Panc1 (cell line): ENCODE data around the gene ROR1.

Experiments used
- CTCF ChIP-seq: fragments of 450-650 bp; IDR thresholded peaks from 2 replicates; pipeline ENCODE4 v1.5.1; 2017; ENCODE audit warnings: mild to moderate bottlenecking
- POLR2AphosphoS5 ChIP-seq: IDR thresholded peaks from 2 replicates; pipeline ENCODE4 v1.6.1; 2012; ENCODE audit warnings: mild to moderate bottlenecking, low read depth, low read length, moderate library complexity

DNA sequence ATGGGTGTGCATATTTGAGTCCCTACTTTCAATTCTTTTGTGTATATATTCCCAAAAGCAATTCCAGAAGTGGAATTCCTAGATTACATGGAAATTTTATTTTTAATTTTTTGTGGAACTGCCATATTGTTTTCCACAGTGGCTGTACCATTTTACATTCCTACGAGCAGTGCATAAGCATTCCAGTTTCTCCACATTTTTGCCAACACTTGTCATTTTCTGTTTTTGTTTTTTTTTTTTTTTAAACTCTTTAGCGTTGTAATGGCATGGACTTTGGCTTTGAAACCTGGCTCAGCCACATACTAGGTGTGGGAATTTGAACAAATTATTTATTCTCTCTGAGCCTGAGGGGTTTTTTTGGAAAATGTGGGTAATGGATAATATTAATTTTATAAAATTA lies 215.1 kb downstream of the ROR1 start:
- TF ChIP-seq POLR2AphosphoS5 (no peak), CTCF (no peak)
